Keratinocyte (primary cell): ENCODE measurements around the gene SIVA1. TPM values are rescaled to one million over a fixed set of nuclear protein-coding genes. Genes with fewer than 3 reads are reported as not detected.
A peak's percentile ranks its signal among the peaks of the same experiment; 100 is the strongest.

Experiments used
- DNase-seq: peaks from one replicate; pipeline ENCODE4 v3.0.0-alpha.2; 2011; ENCODE audit warnings: low read depth, missing footprints, low spot score
- FAIRE-seq: peaks from 2 replicates; lab custom pipeline; 2011; peaks lifted over from hg19 to GRCh38; lab: Jason Lieb, UNC
- H2AFZ ChIP-seq: 2 replicates; pipeline ENCODE4 v1.6.0; 2012; ENCODE audit warnings: low read length, control low read depth, inconsistent platforms; ENCODE audit not compliant: control insufficient read depth
- H3K27ac ChIP-seq: 2 replicates; pipeline ENCODE4 v1.5.1; 2011; ENCODE audit warnings: low read length; ENCODE audit not compliant: control insufficient read depth, insufficient read depth
- H3K27me3 ChIP-seq: 3 replicates; pipeline ENCODE4 v1.6.0; 2011; ENCODE audit warnings: low read length; ENCODE audit not compliant: control insufficient read depth, insufficient read depth; ENCODE audit errors: extremely low read depth
- H3K36me3 ChIP-seq, 2 experiments: 2 replicates in 1 of 2; 3 replicates in 1 of 2; pipeline ENCODE4 v1.5.1; 2011; ENCODE audit warnings: low read length in 2 of 2, mild to moderate bottlenecking in 1 of 2; ENCODE audit not compliant: control insufficient read depth in 2 of 2, insufficient read depth in 2 of 2; ENCODE audit errors: extremely low read depth in 1 of 2
- H3K4me1 ChIP-seq: 3 replicates; pipeline ENCODE4 v1.5.1; 2011; ENCODE audit warnings: low read length; ENCODE audit not compliant: control insufficient read depth, insufficient read depth; ENCODE audit errors: extremely low read depth
- H3K4me2 ChIP-seq: 3 replicates; pipeline ENCODE4 v1.6.0; 2011; ENCODE audit warnings: low read depth, low read length; ENCODE audit not compliant: control insufficient read depth, insufficient read depth; ENCODE audit errors: extremely low read depth
- H3K4me3 ChIP-seq, 3 experiments: fragments of 200-600 bp in 1 of 3; sonication (generic) in 1 of 3; 2 replicates in 2 of 3; 3 replicates in 1 of 3; pipeline ENCODE4 v1.5.1; 2011 to 2016; ENCODE audit warnings: low read length in 3 of 3, mild to moderate bottlenecking in 3 of 3, control low read depth in 2 of 3, inconsistent platforms in 1 of 3, low read depth in 1 of 3, mixed read lengths in 1 of 3, mixed run types in 1 of 3, moderate library complexity in 1 of 3; ENCODE audit not compliant: control insufficient read depth in 2 of 3, insufficient read depth in 2 of 3; ENCODE audit errors: extremely low read depth in 1 of 3
- H3K79me2 ChIP-seq: 2 replicates; pipeline ENCODE4 v1.6.0; 2012; ENCODE audit warnings: low read length; ENCODE audit not compliant: control insufficient read depth, insufficient read depth
- H3K9ac ChIP-seq: 3 replicates; pipeline ENCODE4 v1.6.0; 2011; ENCODE audit warnings: low read length; ENCODE audit not compliant: control insufficient read depth, insufficient read depth; ENCODE audit errors: extremely low read depth
- H3K9me1 ChIP-seq: 3 replicates; pipeline ENCODE4 v1.6.0; 2011; ENCODE audit warnings: low read length; ENCODE audit not compliant: control insufficient read depth, insufficient read depth; ENCODE audit errors: extremely low read depth
- H3K9me3 ChIP-seq: 2 replicates; pipeline ENCODE4 v1.5.1; 2012; ENCODE audit warnings: low read depth, low read length; ENCODE audit not compliant: control insufficient read depth
- H4K20me1 ChIP-seq: 3 replicates; pipeline ENCODE4 v1.6.0; 2011; ENCODE audit warnings: low read length; ENCODE audit not compliant: control insufficient read depth, insufficient read depth; ENCODE audit errors: extremely low read depth
- EZH2 ChIP-seq: IDR thresholded peaks from one replicate; pipeline ENCODE4 v1.6.1; 2012; ENCODE audit warnings: inconsistent platforms, mild to moderate bottlenecking, low read length, moderate library complexity
- dilution Hi-C: fragments of 300-500 bp; cut with MboI; formaldehyde crosslinking; loops from one replicate; pipeline ENCODE4 v1.7.0; 2020; ENCODE audit warnings: low sequenced_read_pairs; ENCODE audit not compliant: extremely low pct_ligation_motif_present
- polyA minus RNA-seq, 3 experiments: library from RNA; depleted of rRNA, polyadenylated mRNA; stranded (reverse); fragments of >200 nt; gene quantifications; 1 replicate in 1 of 3; 2 replicates in 1 of 3; 3 replicates in 1 of 3; pipeline ENCODE4 v1.2.3, GENCODE V29; 2011
- polyA plus RNA-seq, 5 experiments: library from polyadenylated mRNA; depleted of rRNA in 3 of 5; stranded (reverse) in 3 of 5; stranded (forward) in 1 of 5; unstranded in 1 of 5; fragments of >200 nt; gene quantifications; 1 replicate in 1 of 5; 2 replicates in 3 of 5; 3 replicates in 1 of 5; pipeline versions ENCODE4 v1.2.1 to v1.2.3, GENCODE V29; 2011 to 2012; ENCODE audit warnings: missing spikeins in 2 of 5, low read depth in 1 of 5, low replicate concordance in 1 of 5
- TF ChIP-seq, protein P1 (sequence below), 3 experiments: IDR thresholded peaks in 1 of 3; conservative IDR thresholded peaks in 1 of 3; optimal IDR thresholded peaks in 1 of 3; 2 replicates in 2 of 3; 3 replicates in 1 of 3; pipeline versions ENCODE3 to v1.5.1; 2011; ENCODE audit warnings: low read length in 3 of 3, mild to moderate bottlenecking in 3 of 3, moderate library complexity in 2 of 3, control low read depth in 1 of 3, inconsistent platforms in 1 of 3; ENCODE audit not compliant: insufficient read depth in 2 of 3; ENCODE audit errors: extremely low read depth in 1 of 3

Gene SIVA1
- polyA plus RNA-seq (33.5 to 63.3 TPM (median 35.3 TPM) in 3 replicates), polyA minus RNA-seq (7.4 to 12.8 TPM (median 12.5 TPM) in 3 replicates)
- 9.6 TPM for polyA plus RNA-seq (2011; ENCODE audit: low read depth)
- polyA plus RNA-seq (2011; cell fraction: cytosol; rRNA removed), result 20.5 and 64.3 TPM in 2 replicates
- polyA plus RNA-seq (2011; cell fraction: nucleus; rRNA removed), result 31.3 and 53.0 TPM in 2 replicates
- polyA plus RNA-seq (2012; ENCODE audit: low replicate concordance), result 30.1 and 57.7 TPM in 2 replicates
- polyA minus RNA-seq (2011; cell fraction: cytosol; rRNA and poly(A)+ RNA removed), result 38.8 TPM
- 9.2 and 11.4 TPM in 2 replicates for polyA minus RNA-seq (2011; cell fraction: nucleus; rRNA and poly(A)+ RNA removed)

- TF ChIP-seq, protein P1, sequence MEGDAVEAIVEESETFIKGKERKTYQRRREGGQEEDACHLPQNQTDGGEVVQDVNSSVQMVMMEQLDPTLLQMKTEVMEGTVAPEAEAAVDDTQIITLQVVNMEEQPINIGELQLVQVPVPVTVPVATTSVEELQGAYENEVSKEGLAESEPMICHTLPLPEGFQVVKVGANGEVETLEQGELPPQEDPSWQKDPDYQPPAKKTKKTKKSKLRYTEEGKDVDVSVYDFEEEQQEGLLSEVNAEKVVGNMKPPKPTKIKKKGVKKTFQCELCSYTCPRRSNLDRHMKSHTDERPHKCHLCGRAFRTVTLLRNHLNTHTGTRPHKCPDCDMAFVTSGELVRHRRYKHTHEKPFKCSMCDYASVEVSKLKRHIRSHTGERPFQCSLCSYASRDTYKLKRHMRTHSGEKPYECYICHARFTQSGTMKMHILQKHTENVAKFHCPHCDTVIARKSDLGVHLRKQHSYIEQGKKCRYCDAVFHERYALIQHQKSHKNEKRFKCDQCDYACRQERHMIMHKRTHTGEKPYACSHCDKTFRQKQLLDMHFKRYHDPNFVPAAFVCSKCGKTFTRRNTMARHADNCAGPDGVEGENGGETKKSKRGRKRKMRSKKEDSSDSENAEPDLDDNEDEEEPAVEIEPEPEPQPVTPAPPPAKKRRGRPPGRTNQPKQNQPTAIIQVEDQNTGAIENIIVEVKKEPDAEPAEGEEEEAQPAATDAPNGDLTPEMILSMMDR (optimal IDR thresholded peaks at IDR 0.05 in 1 of 3, IDR thresholded peaks at IDR 0.05 in 1 of 3, conservative IDR thresholded peaks at IDR 0.05 in 1 of 3; ENCODE audit: extremely low read depth in 1 of 3, insufficient read depth in 2 of 3, low read length in 3 of 3), result no peak
- TF ChIP-seq EZH2, result no peak
- Histone ChIP-seq H3K4me3 (peak within 1 kb of the TSS; percentile 79 to 97 (median 86)), H3K9ac (peak within 1 kb of the TSS; percentile 93), H3K27ac (peak within 1 kb of the TSS; percentile 84), H2AFZ (peak within 1 kb of the TSS; percentile 94), H3K36me3 (peaks cover 17 to 18% of the 10 kb centered on the region in 2 experiments), H3K9me3 (no peaks in the 10 kb centered on the region), H3K9me1 (no peaks in the 10 kb centered on the region), H3K27me3 (no peaks in the 10 kb centered on the region), H3K4me1 (peaks cover 40% of the 10 kb centered on the region), H3K79me2 (peaks cover 39% of the 10 kb centered on the region), H4K20me1 (peaks cover 3% of the 10 kb centered on the region), H3K4me2 (peak within 1 kb of the TSS; percentile 96)
- peak; percentile 75 for FAIRE-seq
- dilution Hi-C loops, result loop anchor here (10.0 kb wide), 1 partner anchor 72 kb away; no protein-coding TSS in a partner anchor
- DNase-seq, result peak; percentile 97
Measured at GRCh38 chr14:104752735-104753527, at the start of gene SIVA1. Gene SIVA1 (plus strand): TSS chr14:104753147. CDS start chr14:104753202, 55 bp downstream.

GRCh38 chr14:104703269-104703668 is 49.7 kb upstream of the SIVA1 start:
- DNase-seq (no peak), FAIRE-seq (no peak)
- Histone ChIP-seq H3K9me1 (no peaks in the 10 kb centered on the region), H3K9ac (no peak overlapping the region), H3K4me3 (no peak overlapping the region), H3K4me1 (no peaks in the 10 kb centered on the region), H3K9me3 (no peaks in the 10 kb centered on the region), H2AFZ (no peak overlapping the region), H3K36me3 (peaks cover 32 to 37% of the 10 kb centered on the region in 2 experiments), H3K79me2 (peaks cover 31% of the 10 kb centered on the region), H3K27ac (no peak overlapping the region), H3K4me2 (no peak overlapping the region), H4K20me1 (peaks cover 13% of the 10 kb centered on the region), H3K27me3 (no peaks in the 10 kb centered on the region)
- dilution Hi-C loops, result no loop called here
- no peak for TF ChIP-seq EZH2
- TF ChIP-seq, protein P1 (optimal IDR thresholded peaks at IDR 0.05 in 1 of 3, IDR thresholded peaks at IDR 0.05 in 1 of 3, conservative IDR thresholded peaks at IDR 0.05 in 1 of 3; ENCODE audit: extremely low read depth in 1 of 3, insufficient read depth in 2 of 3, low read length in 3 of 3), result no peak
